ENCODE data around the gene NBEA.

NBEA gene

DNA sequence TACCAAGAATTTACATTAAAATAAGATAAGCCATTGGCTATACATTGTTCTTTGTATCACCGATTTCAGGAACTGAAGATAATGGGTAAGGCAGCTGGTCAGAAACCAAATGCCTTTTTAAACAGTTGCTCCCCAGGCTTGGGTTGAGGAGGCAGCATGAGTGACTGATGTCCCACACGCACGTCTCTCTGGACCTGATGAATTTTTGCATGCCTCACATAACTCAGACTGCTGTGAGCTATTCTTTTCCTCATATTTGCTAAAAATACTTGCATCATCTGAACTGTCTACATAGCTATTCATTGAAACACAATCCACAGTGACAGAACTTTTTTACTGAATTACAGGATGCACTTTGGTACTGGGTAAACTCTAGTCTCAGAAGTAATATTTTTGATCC is 658.1 kb downstream of the NBEA start (continued):
- TF ChIP-seq ZBTB1 (tag by site-specific recombination; IDR thresholded peaks at IDR 0.05) (no peak), ZNF561 (tag by site-specific recombination; IDR thresholded peaks at IDR 0.05; ENCODE audit: borderline replicate concordance) (no peak), GLIS2 (tag by site-specific recombination; IDR thresholded peaks at IDR 0.05) (no peak), ZNF138 (tag by site-specific recombination; IDR thresholded peaks at IDR 0.05; ENCODE audit: borderline replicate concordance) (no peak), ZNF501 (tag by site-specific recombination; IDR thresholded peaks at IDR 0.05) (no peak)

- TF ChIP-seq ZNF777 (tag by site-specific recombination; IDR thresholded peaks at IDR 0.05; ENCODE audit: borderline replicate concordance) (no peak), ZNF548 (tag by site-specific recombination; IDR thresholded peaks at IDR 0.05) (no peak), ZNF768 (tag by site-specific recombination; IDR thresholded peaks at IDR 0.05) (no peak), ZNF366 (tag by site-specific recombination; conservative IDR thresholded peaks at IDR 0.05) (no peak), KLF1 (tag by site-specific recombination; IDR thresholded peaks at IDR 0.05) (no peak), ZNF292 (tag by site-specific recombination; IDR thresholded peaks at IDR 0.05; ENCODE audit: borderline replicate concordance, low read depth) (no peak), ZNF37A (tag by site-specific recombination; IDR thresholded peaks at IDR 0.05) (no peak), ZNF239 (tag by site-specific recombination; IDR thresholded peaks at IDR 0.05) (no peak), ZNF76 (tag by site-specific recombination; IDR thresholded peaks at IDR 0.05; ENCODE audit: borderline replicate concordance, low read depth) (no peak), ZNF843 (tag by site-specific recombination; IDR thresholded peaks at IDR 0.05) (no peak), SP3 (tag by site-specific recombination; IDR thresholded peaks at IDR 0.05) (no peak), ZNF580 (tag by site-specific recombination; IDR thresholded peaks at IDR 0.05) (no peak), ZNF600 (tag by site-specific recombination; IDR thresholded peaks at IDR 0.05) (no peak), ZNF221 (tag by site-specific recombination; IDR thresholded peaks at IDR 0.05; ENCODE audit: borderline replicate concordance) (no peak), ZNF561 (tag by site-specific recombination; IDR thresholded peaks at IDR 0.05; ENCODE audit: borderline replicate concordance) (no peak)
- TF ChIP-seq, protein P1, sequence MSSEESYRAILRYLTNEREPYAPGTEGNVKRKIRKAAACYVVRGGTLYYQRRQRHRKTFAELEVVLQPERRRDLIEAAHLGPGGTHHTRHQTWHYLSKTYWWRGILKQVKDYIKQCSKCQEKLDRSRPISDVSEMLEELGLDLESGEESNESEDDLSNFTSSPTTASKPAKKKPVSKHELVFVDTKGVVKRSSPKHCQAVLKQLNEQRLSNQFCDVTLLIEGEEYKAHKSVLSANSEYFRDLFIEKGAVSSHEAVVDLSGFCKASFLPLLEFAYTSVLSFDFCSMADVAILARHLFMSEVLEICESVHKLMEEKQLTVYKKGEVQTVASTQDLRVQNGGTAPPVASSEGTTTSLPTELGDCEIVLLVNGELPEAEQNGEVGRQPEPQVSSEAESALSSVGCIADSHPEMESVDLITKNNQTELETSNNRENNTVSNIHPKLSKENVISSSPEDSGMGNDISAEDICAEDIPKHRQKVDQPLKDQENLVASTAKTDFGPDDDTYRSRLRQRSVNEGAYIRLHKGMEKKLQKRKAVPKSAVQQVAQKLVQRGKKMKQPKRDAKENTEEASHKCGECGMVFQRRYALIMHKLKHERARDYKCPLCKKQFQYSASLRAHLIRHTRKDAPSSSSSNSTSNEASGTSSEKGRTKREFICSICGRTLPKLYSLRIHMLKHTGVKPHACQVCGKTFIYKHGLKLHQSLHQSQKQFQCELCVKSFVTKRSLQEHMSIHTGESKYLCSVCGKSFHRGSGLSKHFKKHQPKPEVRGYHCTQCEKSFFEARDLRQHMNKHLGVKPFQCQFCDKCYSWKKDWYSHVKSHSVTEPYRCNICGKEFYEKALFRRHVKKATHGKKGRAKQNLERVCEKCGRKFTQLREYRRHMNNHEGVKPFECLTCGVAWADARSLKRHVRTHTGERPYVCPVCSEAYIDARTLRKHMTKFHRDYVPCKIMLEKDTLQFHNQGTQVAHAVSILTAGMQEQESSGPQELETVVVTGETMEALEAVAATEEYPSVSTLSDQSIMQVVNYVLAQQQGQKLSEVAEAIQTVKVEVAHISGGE (tag by site-specific recombination; conservative IDR thresholded peaks at IDR 0.05; ENCODE audit: low read depth) = no peak
- Histone ChIP-seq H3K4me3 (ENCODE audit: low read depth, low read length) (no peak overlapping the region), H3K36me3 (ENCODE audit: control insufficient read depth in 2 of 2, insufficient read depth in 1 of 2, low read length in 2 of 2) (no peaks in the 10 kb centered on the region), H3K4me1 (ENCODE audit: control insufficient read depth, insufficient read depth, low read length) (no peaks in the 10 kb centered on the region), H3K9me3 (ENCODE audit: control insufficient read depth, insufficient read depth, low read depth, low read length) (no peaks in the 10 kb centered on the region), H3K27ac (ENCODE audit: extremely low read depth, low read depth, low read length) (no peak overlapping the region)
- CTCF ChIA-PET = no interaction called here
- POLR2A ChIA-PET = no interaction called here
Measured at GRCh38 chr13:35603593-35604285, 661.7 kb downstream of the NBEA start.

GRCh38 chr13:35614666-35615065 is 672.6 kb downstream of the NBEA start:
- Histone ChIP-seq H3K4me3 (ENCODE audit: low read depth, low read length) (no peak overlapping the region), H3K4me1 (ENCODE audit: control insufficient read depth, insufficient read depth, low read length) (no peaks in the 10 kb centered on the region), H3K9me3 (ENCODE audit: control insufficient read depth, insufficient read depth, low read depth, low read length) (no peaks in the 10 kb centered on the region), H3K27ac (ENCODE audit: extremely low read depth, low read depth, low read length) (no peak overlapping the region), H3K36me3 (ENCODE audit: control insufficient read depth in 2 of 2, insufficient read depth in 1 of 2, low read length in 2 of 2) (no peaks in the 10 kb centered on the region)
- POLR2A ChIA-PET = no interaction called here
- TF ChIP-seq ZNF626 (tag by site-specific recombination; IDR thresholded peaks at IDR 0.05) = no peak
- CTCF ChIA-PET = no interaction called here
